ENCODE results near the gene GPC3. TPM values are rescaled to one million over a fixed set of nuclear protein-coding genes. Genes with fewer than 3 reads are reported as not detected.

GPC3 gene
- polyA plus RNA-seq, 1 of the 3 experiments (the other 2 are of a cell fraction): 1.4 TPM

DNA sequence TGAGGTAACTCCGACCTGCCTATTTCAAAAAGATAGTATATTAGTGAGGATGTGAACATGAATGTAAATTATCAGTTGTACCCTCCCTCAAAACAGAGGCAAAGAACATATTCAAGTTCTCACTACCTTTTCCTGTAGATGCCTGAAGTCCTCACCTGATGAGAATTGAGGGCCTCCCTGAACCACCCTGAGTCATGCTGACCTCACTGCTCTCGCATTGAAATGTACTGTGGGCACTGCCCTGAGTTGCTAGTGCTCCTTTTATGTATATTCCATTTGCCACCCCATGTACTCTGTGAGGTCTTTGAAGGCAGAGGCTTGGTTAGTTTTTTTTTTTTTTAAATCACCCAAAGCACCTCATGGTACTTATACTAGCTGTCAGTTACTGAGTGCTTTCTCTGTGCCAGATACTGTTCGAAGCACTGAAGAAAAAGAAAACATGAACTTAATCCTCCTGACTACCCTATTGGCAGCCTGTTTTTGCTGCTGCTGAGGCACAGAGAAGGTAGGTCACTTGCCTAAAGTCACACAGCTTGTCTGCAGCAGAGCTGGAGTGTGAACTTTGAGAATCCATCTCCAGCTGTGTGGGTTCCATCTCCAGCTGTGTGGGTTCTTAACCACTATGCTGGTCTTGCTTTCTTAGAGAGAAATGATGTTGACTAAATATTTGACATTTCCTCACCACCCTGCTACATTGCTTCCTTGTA lies 317.0 kb downstream of the GPC3 start:
- Histone ChIP-seq H3K9me3 (no peaks in the 10 kb centered on the region), H3K4me3 (ENCODE audit: low read depth in 2 of 2, low read length in 1 of 2) (no peak overlapping the region), H3K27ac (ENCODE audit: low read depth in 2 of 2, low read length in 1 of 2) (no peak overlapping the region), H3K27me3 (ENCODE audit: insufficient read depth) (peaks cover 26% of the 10 kb centered on the region; the same call in 1 of the 2 replicates), H4K20me1 (ENCODE audit: insufficient read depth) (no peaks in the 10 kb centered on the region), H3K36me3 (replicated peaks in 1 of 2; ENCODE audit: control insufficient read depth in 1 of 2, insufficient read depth in 2 of 2, low read length in 1 of 2) (no peaks in the 10 kb centered on the region), H3K79me2 (ENCODE audit: insufficient read depth) (no peaks in the 10 kb centered on the region), H2AFZ (ENCODE audit: low read depth) (no peak overlapping the region), H3K9ac (no peak overlapping the region), H3K9me2 (no peaks in the 10 kb centered on the region), H3K4me2 (no peak overlapping the region), H3F3A (replicated peaks; ENCODE audit: insufficient read depth) (no peaks in the 10 kb centered on the region), H3K4me1 (ENCODE audit: control insufficient read depth in 1 of 2, insufficient read depth in 2 of 2, low read depth in 1 of 2, low read length in 1 of 2) (no peaks in the 10 kb centered on the region; a peak in 1 of 4 replicates)
- DNase-seq: no peak
- TF ChIP-seq GABPA (IDR thresholded peaks at IDR 0.05; ENCODE audit: low read depth) (no peak), SMC3 (IDR thresholded peaks at IDR 0.05; ENCODE audit: low read depth, low read length) (no peak), MXI1 (IDR thresholded peaks at IDR 0.05; ENCODE audit: low read depth, low read length) (no peak)
- WGBS (ENCODE audit: low lambda C conversion rate): 38% methylated on average over 3 of the region's 3 CpGs
- POLR2A ChIA-PET: no interaction called here
- CTCF ChIA-PET: interaction anchor here (1.0 to 1.4 kb wide), 2 partner anchors 11 to 333 kb away, joined by 4 to 8 read pairs; no protein-coding TSS in a partner anchor

DNA sequence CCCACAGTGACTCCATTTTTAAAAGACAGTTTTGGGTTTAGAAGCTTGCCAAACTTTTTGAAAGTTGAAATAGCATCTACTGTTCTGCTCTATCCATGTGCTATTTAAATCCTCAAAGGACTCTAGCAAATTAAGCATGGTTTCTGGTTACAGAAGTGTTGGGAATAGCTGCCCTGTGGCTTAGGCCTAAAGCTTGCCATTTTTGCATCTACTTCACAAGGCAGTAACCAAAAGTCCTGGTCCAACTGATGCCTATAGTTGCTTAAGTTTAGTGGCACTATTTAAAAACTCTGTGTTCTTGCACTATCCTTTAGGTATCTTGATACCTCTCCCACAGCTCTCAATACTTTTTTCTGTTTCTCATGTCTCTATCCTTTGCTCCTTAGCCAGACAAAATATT lies 319.1 kb downstream of the GPC3 start:
- Histone ChIP-seq H2AFZ (ENCODE audit: low read depth) (no peak overlapping the region), H3K27ac (ENCODE audit: low read depth in 2 of 2, low read length in 1 of 2) (no peak overlapping the region), H3K4me2 (no peak overlapping the region), H3K9me3 (no peaks in the 10 kb centered on the region), H3K36me3 (replicated peaks in 1 of 2; ENCODE audit: control insufficient read depth in 1 of 2, insufficient read depth in 2 of 2, low read length in 1 of 2) (no peaks in the 10 kb centered on the region), H3K79me2 (ENCODE audit: insufficient read depth) (no peaks in the 10 kb centered on the region), H3K9me2 (no peaks in the 10 kb centered on the region), H4K20me1 (ENCODE audit: insufficient read depth) (no peaks in the 10 kb centered on the region), H3K4me1 (ENCODE audit: control insufficient read depth in 1 of 2, insufficient read depth in 2 of 2, low read depth in 1 of 2, low read length in 1 of 2) (no peaks in the 10 kb centered on the region; a peak in 1 of 4 replicates), H3K9ac (no peak overlapping the region), H3K4me3 (ENCODE audit: low read depth in 2 of 2, low read length in 1 of 2) (no peak overlapping the region), H3K27me3 (ENCODE audit: insufficient read depth) (peaks cover 14% of the 10 kb centered on the region; the same call in 1 of the 2 replicates), H3F3A (replicated peaks; ENCODE audit: insufficient read depth) (no peaks in the 10 kb centered on the region)
- ChIA-PET CTCF (interaction anchor here (1.0 to 2.1 kb wide), 2 partner anchors 332 to 661 kb away, joined by 3 to 5 read pairs; no protein-coding TSS in a partner anchor), POLR2A (no interaction called here)
- no peak for TF ChIP-seq FOSL2 (IDR thresholded peaks at IDR 0.05; ENCODE audit: borderline replicate concordance, low read depth)
- no peak for TF ChIP-seq JUND (IDR thresholded peaks at IDR 0.05)
- TF ChIP-seq SIN3A (IDR thresholded peaks at IDR 0.05; ENCODE audit: borderline replicate concordance, low read depth, low read length): no peak
- TF ChIP-seq EP300 (IDR thresholded peaks at IDR 0.05; ENCODE audit: borderline replicate concordance in 1 of 2, low read depth in 1 of 2, low read length in 1 of 2): no peak
- no peak for DNase-seq

DNA sequence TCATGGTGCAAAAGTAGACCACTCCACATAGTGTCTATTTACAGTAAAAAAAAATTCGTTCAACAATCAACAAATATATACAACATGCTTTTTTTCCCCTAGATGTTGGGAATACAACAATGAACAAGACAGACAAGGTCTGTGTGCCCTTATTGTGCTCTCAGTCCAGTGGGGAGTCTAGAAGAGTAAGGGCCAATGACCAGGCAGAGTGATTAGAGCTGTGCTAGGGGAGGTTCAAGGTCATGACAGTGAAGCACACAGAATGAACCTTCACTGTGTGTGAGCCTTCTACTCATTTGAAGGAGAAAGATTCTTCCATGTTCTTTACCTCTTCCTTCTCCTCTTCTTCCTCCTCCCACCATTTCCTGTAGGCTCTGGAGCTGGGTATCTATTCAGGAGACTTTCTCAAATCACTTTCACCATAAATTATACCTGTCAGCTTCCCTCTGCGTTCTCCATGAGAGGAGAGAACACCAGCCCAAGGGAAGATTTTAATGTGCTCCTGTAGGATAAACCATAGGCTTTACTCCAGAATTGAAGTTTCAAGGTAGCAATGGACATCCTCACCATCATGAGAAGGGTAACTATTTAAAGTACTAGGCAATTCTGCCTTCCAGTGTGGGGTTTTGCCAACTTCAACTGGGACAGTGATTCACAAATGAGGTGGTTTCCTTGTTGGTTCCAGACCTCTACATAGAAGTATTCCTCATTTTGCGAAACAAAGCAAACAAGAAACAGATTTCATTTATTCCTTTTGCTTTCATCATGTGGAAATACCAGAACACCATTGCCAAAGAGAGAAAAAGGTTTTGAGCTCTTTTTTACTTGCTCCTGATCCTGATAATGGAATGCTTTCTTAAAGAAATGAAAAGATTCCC lies 323.2 kb downstream of the GPC3 start:
- no peak overlapping the region for H3K4me2 ChIP-seq
- H3K4me3 ChIP-seq (ENCODE audit: low read depth in 2 of 2, low read length in 1 of 2): no peak overlapping the region
- H2AFZ ChIP-seq (ENCODE audit: low read depth): no peak overlapping the region
- no peak for DNase-seq
- no peaks in the 10 kb centered on the region for H3K9me2 ChIP-seq
- H3K9ac ChIP-seq: no peak overlapping the region
- H3K9me3 ChIP-seq: no peaks in the 10 kb centered on the region
- H3K4me1 ChIP-seq (ENCODE audit: control insufficient read depth in 1 of 2, insufficient read depth in 2 of 2, low read depth in 1 of 2, low read length in 1 of 2): no peaks in the 10 kb centered on the region; a peak in 1 of 4 replicates
- H3K27ac ChIP-seq (ENCODE audit: low read depth in 2 of 2, low read length in 1 of 2): no peak overlapping the region
- H3K27me3 ChIP-seq (ENCODE audit: insufficient read depth): 0 out of 2 replicates have a peak, but pooled peaks cover 6% of the 10 kb centered on the region
- no peaks in the 10 kb centered on the region for H3F3A ChIP-seq (replicated peaks; ENCODE audit: insufficient read depth)
- whole genome bisulfite sequencing (ENCODE audit: low lambda C conversion rate): 25% methylated on average over 3 of the region's 3 CpGs
- ChIA-PET POLR2A (no interaction called here), CTCF (interaction anchor here (0.6 to 2.3 kb wide), 3 partner anchors 8 to 55 kb away, joined by 3 to 10 read pairs (median 3); no protein-coding TSS in a partner anchor)
- no peaks in the 10 kb centered on the region for H3K79me2 ChIP-seq (ENCODE audit: insufficient read depth)
- no peaks in the 10 kb centered on the region for H4K20me1 ChIP-seq (ENCODE audit: insufficient read depth)
- no peaks in the 10 kb centered on the region for H3K36me3 ChIP-seq (replicated peaks in 1 of 2; ENCODE audit: control insufficient read depth in 1 of 2, insufficient read depth in 2 of 2, low read length in 1 of 2)
- TF ChIP-seq EZH2phosphoT487 (IDR thresholded peaks at IDR 0.05; ENCODE audit: borderline replicate concordance, low read depth): no peak
- TF ChIP-seq EP300 (IDR thresholded peaks at IDR 0.05; ENCODE audit: borderline replicate concordance in 1 of 2, low read depth in 1 of 2, low read length in 1 of 2): no peak
- TF ChIP-seq FOSL2 (IDR thresholded peaks at IDR 0.05; ENCODE audit: borderline replicate concordance, low read depth): no peak
- TF ChIP-seq, protein P1, sequence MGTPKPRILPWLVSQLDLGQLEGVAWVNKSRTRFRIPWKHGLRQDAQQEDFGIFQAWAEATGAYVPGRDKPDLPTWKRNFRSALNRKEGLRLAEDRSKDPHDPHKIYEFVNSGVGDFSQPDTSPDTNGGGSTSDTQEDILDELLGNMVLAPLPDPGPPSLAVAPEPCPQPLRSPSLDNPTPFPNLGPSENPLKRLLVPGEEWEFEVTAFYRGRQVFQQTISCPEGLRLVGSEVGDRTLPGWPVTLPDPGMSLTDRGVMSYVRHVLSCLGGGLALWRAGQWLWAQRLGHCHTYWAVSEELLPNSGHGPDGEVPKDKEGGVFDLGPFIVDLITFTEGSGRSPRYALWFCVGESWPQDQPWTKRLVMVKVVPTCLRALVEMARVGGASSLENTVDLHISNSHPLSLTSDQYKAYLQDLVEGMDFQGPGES (IDR thresholded peaks at IDR 0.05; ENCODE audit: low read depth, low read length): no peak
- TF ChIP-seq TAF1 (IDR thresholded peaks at IDR 0.05; ENCODE audit: borderline replicate concordance, low read depth, low read length): no peak
- TF ChIP-seq NRF1 (IDR thresholded peaks at IDR 0.05; ENCODE audit: low read depth, low read length): no peak
- no peak for TF ChIP-seq CHD2 (IDR thresholded peaks at IDR 0.05; ENCODE audit: low read length, partially characterized antibody)
- no peak for TF ChIP-seq TEAD4 (IDR thresholded peaks at IDR 0.05; ENCODE audit: borderline replicate concordance, insufficient read depth)
- no peak for TF ChIP-seq JUND (IDR thresholded peaks at IDR 0.05)
- TF ChIP-seq FOXM1 (IDR thresholded peaks at IDR 0.05; ENCODE audit: low read depth): no peak
- no peak for TF ChIP-seq YY1 (IDR thresholded peaks at IDR 0.05; ENCODE audit: low read depth)
- TF ChIP-seq, protein P2, sequence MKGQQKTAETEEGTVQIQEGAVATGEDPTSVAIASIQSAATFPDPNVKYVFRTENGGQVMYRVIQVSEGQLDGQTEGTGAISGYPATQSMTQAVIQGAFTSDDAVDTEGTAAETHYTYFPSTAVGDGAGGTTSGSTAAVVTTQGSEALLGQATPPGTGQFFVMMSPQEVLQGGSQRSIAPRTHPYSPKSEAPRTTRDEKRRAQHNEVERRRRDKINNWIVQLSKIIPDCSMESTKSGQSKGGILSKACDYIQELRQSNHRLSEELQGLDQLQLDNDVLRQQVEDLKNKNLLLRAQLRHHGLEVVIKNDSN (IDR thresholded peaks at IDR 0.05; ENCODE audit: borderline replicate concordance, low read depth): no peak
- no peak for TF ChIP-seq GABPA (IDR thresholded peaks at IDR 0.05; ENCODE audit: low read depth)
- TF ChIP-seq RFX5 (IDR thresholded peaks at IDR 0.05; ENCODE audit: low read length): no peak
- TF ChIP-seq TCF12 (IDR thresholded peaks at IDR 0.05): no peak
- TF ChIP-seq RAD21 (IDR thresholded peaks at IDR 0.05; ENCODE audit: low read length): no peak

Data from SK-N-SH (cell line).